K562 treated with DMSO at 1 percent for 12 hours (cell line): ENCODE results near the gene TNC. TPM values are rescaled to one million over a fixed set of nuclear protein-coding genes. Genes with fewer than 3 reads are reported as not detected.

Source experiments
- total RNA-seq: library from RNA; unstranded; fragments of 300-600 nt; gene quantifications from 2 replicates; pipeline ENCODE4 v1.2.3, GENCODE V29; 2022; ENCODE audit not compliant: insufficient read depth

TNC gene
- total RNA-seq = 0.09 and 1.5 TPM in 2 replicates

DNA sequence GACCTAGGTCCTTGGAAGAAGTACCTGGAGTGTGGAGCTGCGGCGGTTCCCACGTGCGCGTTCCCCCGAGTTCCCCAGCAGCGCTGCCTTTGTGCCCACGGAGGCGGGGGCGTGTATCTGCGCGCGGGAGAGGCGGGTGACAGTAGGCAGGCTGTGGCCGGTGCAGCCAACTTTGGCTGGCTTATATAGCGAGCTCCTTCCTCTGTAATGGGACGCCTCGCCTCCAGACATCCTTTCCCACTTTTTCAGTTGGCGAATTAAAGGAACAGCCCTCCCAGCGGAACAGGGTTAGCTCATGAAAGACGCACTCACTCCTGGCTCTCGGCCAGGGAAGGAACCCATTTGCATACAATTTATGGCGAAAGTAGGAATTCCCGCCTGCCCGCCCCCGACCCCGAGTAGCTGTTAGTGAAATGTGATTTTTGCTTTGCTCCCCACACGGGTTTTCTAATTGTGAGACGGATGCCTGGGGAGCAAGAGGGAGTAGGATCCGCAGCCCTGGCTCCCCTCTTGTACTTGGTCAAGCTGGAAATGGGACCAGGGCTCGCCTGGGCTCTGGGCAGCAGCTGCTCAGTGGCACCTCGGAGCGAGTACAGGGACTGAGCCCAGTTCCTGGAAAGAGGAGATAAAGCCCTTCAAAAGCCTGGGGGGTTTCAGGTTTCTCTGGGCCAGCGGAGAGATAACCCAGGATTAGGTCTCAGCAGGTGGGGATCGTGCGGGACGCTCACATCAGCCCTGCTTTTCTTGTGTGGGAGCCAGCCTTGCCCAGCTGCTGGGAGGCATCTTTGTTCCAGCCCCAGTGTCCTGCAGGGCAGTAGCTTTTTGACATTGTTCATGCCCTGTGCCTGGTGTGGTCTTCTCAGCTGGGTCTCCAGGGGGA, at the start of gene TNC:
TNC (minus strand) TSS at position 159 of the 880 bp plus-strand sequence. CDS start 27,139 bp downstream, outside the sequence.

Other genes starting within 250 kb of the TNC start
- not detected in 2 replicates for gene TNFSF8, start 187.6 kb downstream of the TNC start, total RNA-seq